GM23338 (cell line): ENCODE data around the gene DIDO1. TPM values are rescaled to one million over a fixed set of nuclear protein-coding genes. Genes with fewer than 3 reads are reported as not detected.
A peak's percentile ranks its signal among the peaks of the same experiment; 100 is the strongest.

ENCODE experiments used
- ATAC-seq: fragments of 200-7000 bp; cut with Tn5 transposase; 3 replicates; pipeline ENCODE4 v1.9.1; 2020
- DNase-seq: peaks from one replicate; pipeline ENCODE4 v3.0.0-alpha.2; 2015; ENCODE audit warnings: low spot score
- H2AFZ ChIP-seq: fragments of 200-600 bp; sonication (generic); 2 replicates; pipeline ENCODE4 v1.8.0; 2016; ENCODE audit warnings: antibody characterized with exemption, mild to moderate bottlenecking, moderate library complexity
- H3F3A ChIP-seq: fragments of 200-600 bp; sonication (generic); replicated peaks from 2 replicates; pipeline ENCODE4 v1.8.0; 2017; ENCODE audit warnings: antibody characterized with exemption, mixed run types, low read depth
- H3K27ac ChIP-seq: fragments of 200-600 bp; sonication (generic); 2 replicates; pipeline ENCODE4 v1.6.1; 2016; ENCODE audit warnings: low read depth
- H3K27me3 ChIP-seq: fragments of 200-600 bp; sonication (generic); 2 replicates; pipeline ENCODE4 v1.8.0; 2016; ENCODE audit warnings: mild to moderate bottlenecking, mixed run types, moderate library complexity; ENCODE audit not compliant: insufficient read depth
- H3K36me3 ChIP-seq: fragments of 200-600 bp; sonication (generic); 2 replicates; pipeline ENCODE4 v1.8.0; 2016; ENCODE audit warnings: mild to moderate bottlenecking; ENCODE audit not compliant: insufficient read depth
- H3K4me1 ChIP-seq: fragments of 200-600 bp; sonication (generic); 2 replicates; pipeline ENCODE4 v1.8.0; 2016; ENCODE audit warnings: mild to moderate bottlenecking, moderate library complexity; ENCODE audit not compliant: insufficient read depth
- H3K4me2 ChIP-seq: fragments of 200-600 bp; sonication (generic); 2 replicates; pipeline ENCODE4 v1.7.1; 2017; ENCODE audit warnings: mixed run types
- H3K4me3 ChIP-seq: fragments of 200-600 bp; sonication (generic); 2 replicates; pipeline ENCODE4 v1.6.1; 2016; ENCODE audit warnings: mixed run types
- H3K79me2 ChIP-seq: fragments of 200-600 bp; sonication (generic); replicated peaks from 2 replicates; pipeline ENCODE4 v1.8.0; 2017; ENCODE audit warnings: mild to moderate bottlenecking; ENCODE audit not compliant: insufficient read depth
- H3K9me2 ChIP-seq: fragments of 200-600 bp; sonication (generic); 2 replicates; pipeline ENCODE4 v1.8.0; 2017; ENCODE audit not compliant: insufficient read depth
- H4K20me1 ChIP-seq: fragments of 200-600 bp; sonication (generic); replicated peaks from 2 replicates; pipeline ENCODE4 v1.8.0; 2017; ENCODE audit warnings: mild to moderate bottlenecking; ENCODE audit not compliant: insufficient read depth
- H3K27ac Mint-ChIP-seq: 2 replicates; pipeline ENCODE4 v1.8.0; 2020; ENCODE audit warnings: inconsistent platforms, mild to moderate bottlenecking, moderate library complexity, mixed read lengths
- H3K27me3 Mint-ChIP-seq: 3 replicates; pipeline ENCODE4 v1.8.0; 2022; ENCODE audit warnings: low read depth, mild to moderate bottlenecking, moderate library complexity, mixed read lengths, inconsistent platforms; ENCODE audit not compliant: insufficient read depth, poor library complexity
- H3K36me3 Mint-ChIP-seq: 3 replicates; pipeline ENCODE4 v1.8.0; 2021; ENCODE audit warnings: low read depth, mild to moderate bottlenecking, inconsistent platforms, moderate library complexity, mixed read lengths
- H3K4me1 Mint-ChIP-seq: 3 replicates; pipeline ENCODE4 v1.8.0; 2020; ENCODE audit warnings: mild to moderate bottlenecking, inconsistent platforms, mixed read lengths
- H3K4me3 Mint-ChIP-seq: 3 replicates; pipeline ENCODE4 v1.8.0; 2021; ENCODE audit warnings: moderate library complexity, mild to moderate bottlenecking, inconsistent platforms, mixed read lengths
- H3K9me3 Mint-ChIP-seq: 3 replicates; pipeline ENCODE4 v1.8.0; 2020; ENCODE audit warnings: moderate library complexity, mild to moderate bottlenecking, inconsistent platforms, mixed read lengths
- CREB1 ChIP-seq: fragments of 250-450 bp; sonication (Bioruptor Pico); IDR thresholded peaks from 2 replicates; pipeline ENCODE4 v1.5.0; 2020; ENCODE audit warnings: low read depth, mild to moderate bottlenecking, moderate library complexity
- JUNB ChIP-seq: IDR thresholded peaks from one replicate; pipeline ENCODE4 v1.6.1; 2016; ENCODE audit warnings: antibody characterized with exemption; ENCODE audit not compliant: unreplicated experiment
- NANOG ChIP-seq: IDR thresholded peaks from 2 replicates; pipeline ENCODE4 v1.6.1; 2016; ENCODE audit warnings: antibody characterized with exemption, borderline replicate concordance
- POLR2AphosphoS5 ChIP-seq: IDR thresholded peaks from 2 replicates; pipeline ENCODE4 v1.6.1; 2016; ENCODE audit warnings: antibody characterized with exemption, low read depth
- REST ChIP-seq: IDR thresholded peaks from one replicate; pipeline ENCODE4 v1.6.1; 2018; ENCODE audit warnings: antibody characterized with exemption; ENCODE audit not compliant: unreplicated experiment
- ZNF114 ChIP-seq: fragments of 250-450 bp; sonication (Bioruptor Pico); IDR thresholded peaks from 2 replicates; pipeline ENCODE4 v1.5.0; 2020; ENCODE audit warnings: mild to moderate bottlenecking, moderate library complexity
- ZNF331 ChIP-seq: fragments of 250-450 bp; sonication (Bioruptor Pico); IDR thresholded peaks from 2 replicates; pipeline ENCODE4 v1.5.0; 2020; ENCODE audit warnings: low read depth, mild to moderate bottlenecking, moderate library complexity
- polyA plus RNA-seq: library from polyadenylated mRNA; unstranded; fragments of >200 nt; fragmentation: Nextera tagmentation; extraction: Ambion mirVana; gene quantifications from 2 replicates; pipeline ENCODE4 v1.2.1, GENCODE V29; 2016
- total RNA-seq: library from RNA; depleted of rRNA; stranded (reverse); fragments of >200 nt; shearing (Covaris generic); gene quantifications from 2 replicates; pipeline ENCODE4 v1.2.3, GENCODE V29; 2014

The DIDO1 gene
- total and polyA plus RNA-seq, 2 experiments from 2014 or later = 72.4 to 162 TPM

GRCh38 chr20:62864207-62864606 lies 62.1 kb downstream of the DIDO1 start:
- DNase-seq (no peak), ATAC-seq (no peak)
- H3K79me2 ChIP-seq = peaks cover 15% of the 10 kb centered on the region
- peaks cover 10% of the 10 kb centered on the region; the same call in 1 of the 2 replicates for H3K4me1 ChIP-seq
- H3K27me3 ChIP-seq = peaks cover 10% of the 10 kb centered on the region
- H3K27ac ChIP-seq = no peak overlapping the region
- H3K9me2 ChIP-seq = no peaks in the 10 kb centered on the region
- H3K4me3 Mint-ChIP-seq = no peak overlapping the region
- peaks cover 11% of the 10 kb centered on the region; the same call in 1 of the 2 replicates for H3F3A ChIP-seq
- H3K9me3 Mint-ChIP-seq = peaks cover 8% of the 10 kb centered on the region; the same call in 2 of the 3 replicates
- H3K4me3 ChIP-seq = no peak overlapping the region
- H3K27ac Mint-ChIP-seq = no peak overlapping the region
- no peak for TF ChIP-seq REST
- TF ChIP-seq NANOG = no peak
- no peak for TF ChIP-seq CREB1
- no peak for TF ChIP-seq ZNF331
- no peak for TF ChIP-seq JUNB
- TF ChIP-seq ZNF114 = no peak
- no peaks in the 10 kb centered on the region for H3K36me3 ChIP-seq
- H2AFZ ChIP-seq = no peak overlapping the region
- peaks cover 21% of the 10 kb centered on the region for H3K27me3 Mint-ChIP-seq
- H3K4me2 ChIP-seq = no peak overlapping the region
- H3K4me1 Mint-ChIP-seq = peaks cover 22% of the 10 kb centered on the region
- H3K36me3 Mint-ChIP-seq = peaks cover 8% of the 10 kb centered on the region
- peaks cover 14% of the 10 kb centered on the region for H4K20me1 ChIP-seq

GRCh38 chr20:62861726-62862336 lies 64.5 kb downstream of the DIDO1 start, which contains the start of gene TCFL5:
TCFL5 (minus strand) TSS chr20:62861822; CDS start chr20:62861670, 152 bp downstream.
- Histone ChIP-seq H3F3A (peaks cover 15% of the 10 kb centered on the region; the same call in 1 of the 2 replicates), H3K9me2 (no peaks in the 10 kb centered on the region), H4K20me1 (peaks cover 23% of the 10 kb centered on the region), H3K4me2 (peak within 1 kb of the TSS; percentile 96), H3K27ac (no peak within 1 kb of the TSS), H3K4me3 (peak within 1 kb of the TSS; percentile 70), H3K79me2 (peaks cover 30% of the 10 kb centered on the region), H3K36me3 (peaks cover 9% of the 10 kb centered on the region), H2AFZ (peak within 1 kb of the TSS; percentile 74; the same call in 1 of the 2 replicates), H3K27me3 (peaks cover 10% of the 10 kb centered on the region), H3K4me1 (peaks cover 10% of the 10 kb centered on the region; the same call in 1 of the 2 replicates)
- ATAC-seq (peak; percentile 43), DNase-seq (peak; percentile 81)
- peaks cover 8% of the 10 kb centered on the region; the same call in 2 of the 3 replicates for H3K9me3 Mint-ChIP-seq
- H3K4me1 Mint-ChIP-seq = peaks cover 28% of the 10 kb centered on the region
- H3K36me3 Mint-ChIP-seq = peaks cover 18% of the 10 kb centered on the region
- H3K27ac Mint-ChIP-seq = no peak within 1 kb of the TSS; the same call in 1 of the 2 replicates
- peaks cover 15% of the 10 kb centered on the region for H3K27me3 Mint-ChIP-seq
- no peak for TF ChIP-seq JUNB
- peak; percentile 33; the same call in 1 of the 2 replicates for TF ChIP-seq POLR2AphosphoS5
- H3K4me3 Mint-ChIP-seq = peak within 1 kb of the TSS; percentile 71
